K562 (cell line): ENCODE data around the gene SYVN1. TPM values are rescaled to one million over a fixed set of nuclear protein-coding genes. Genes with fewer than 3 reads are reported as not detected.

Experiments used
- ASH1L ChIP-seq: fragments of 450-650 bp; IDR thresholded peaks from 2 replicates; pipeline ENCODE4 v1.6.1; 2018; ENCODE audit warnings: borderline replicate concordance, mild to moderate bottlenecking, low read depth; ENCODE audit not compliant: partially characterized antibody
- CSDE1 ChIP-seq, 2 experiments: fragments of 450-650 bp; IDR thresholded peaks; 2 replicates each; pipeline ENCODE4 v1.6.1; 2016; ENCODE audit warnings: mild to moderate bottlenecking in 1 of 2
- EP400 ChIP-seq: fragments of 450-650 bp; IDR thresholded peaks from 2 replicates; pipeline ENCODE4 v1.6.1; 2017; ENCODE audit warnings: antibody characterized with exemption, mild to moderate bottlenecking, moderate library complexity
- POU5F1 ChIP-seq: fragments of 150-350 bp; IDR thresholded peaks from 2 replicates; pipeline ENCODE4 v1.6.1; 2014; ENCODE audit warnings: borderline replicate concordance, low read length, low read depth, mild to moderate bottlenecking; ENCODE audit not compliant: partially characterized antibody
- SAP30 ChIP-seq: fragments of 200-600 bp; sonication (generic); IDR thresholded peaks from 2 replicates; pipeline ENCODE4 v1.6.1; 2012; ENCODE audit warnings: borderline replicate concordance, low read depth, mild to moderate bottlenecking, moderate library complexity, low read length, control low read depth, inconsistent platforms; ENCODE audit not compliant: insufficient read depth, poor library complexity, severe bottlenecking
- ZNF197 ChIP-seq: fragments of 200-800 bp; sonication (Bioruptor generic); IDR thresholded peaks from 2 replicates; pipeline ENCODE4 v1.6.1; 2016; ENCODE audit warnings: low read depth, missing genetic modification characterization, missing compliant biosample characterization
- ZNF707 ChIP-seq: fragments of 250-450 bp; sonication (Bioruptor Pico); conservative IDR thresholded peaks from 2 replicates; pipeline ENCODE4 v1.8.0; 2022; ENCODE audit warnings: inconsistent platforms, mild to moderate bottlenecking, moderate library complexity
- polyA plus RNA-seq, 8 experiments: library from polyadenylated mRNA; depleted of rRNA in 4 of 8; stranded (reverse) in 5 of 8; unstranded in 3 of 8; fragments of >200 nt; fragmentation: Nextera tagmentation in 2 of 8; fragmentation: Illumina TruSeq in 1 of 8; extraction: Ambion mirVana in 2 of 8; extraction: Trizol in 1 of 8; gene quantifications; 2 replicates each; pipeline versions ENCODE4 v1.2.1 to v1.2.3, GENCODE V29; 2011 to 2014; ENCODE audit warnings: inconsistent platforms in 1 of 8, missing spikeins in 1 of 8
- total RNA-seq, 7 experiments: library from RNA; depleted of rRNA in 6 of 7; stranded (reverse); fragments of >200 nt in 6 of 7; fragmentation: Illumina TruSeq in 2 of 7; extraction: Trizol in 2 of 7; gene quantifications; 2 replicates each; pipeline versions ENCODE4 v1.2.1 to v1.2.3, GENCODE V29; 2011 to 2021; ENCODE audit warnings: low replicate concordance in 1 of 7
- TF ChIP-seq, protein P1 (sequence below), 2 experiments: fragments of 200-800 bp in 1 of 2; sonication (Bioruptor generic) in 1 of 2; sonication (generic) in 1 of 2; formaldehyde crosslinking in 1 of 2; IDR thresholded peaks in 1 of 2; conservative IDR thresholded peaks in 1 of 2; 2 replicates each; pipeline versions ENCODE4 v1.5.0 to v1.6.1; 2016 to 2020; ENCODE audit warnings: missing compliant biosample characterization in 1 of 2, missing genetic modification characterization in 1 of 2, missing genetic modification reagents in 1 of 2
- TF ChIP-seq, protein P2 (sequence below): fragments of 250-450 bp; sonication (Bioruptor Pico); IDR thresholded peaks from 2 replicates; pipeline ENCODE4 v1.4.0; 2020; ENCODE audit warnings: mild to moderate bottlenecking, moderate library complexity
- TF ChIP-seq, protein P3 (sequence below): sonication (generic); formaldehyde crosslinking; IDR thresholded peaks from 2 replicates; pipeline ENCODE4 v1.4.0; 2020; ENCODE audit warnings: mild to moderate bottlenecking, missing genetic modification reagents
- TF ChIP-seq, protein P4 (sequence below), 2 experiments: fragments of 450-650 bp; IDR thresholded peaks; 2 replicates each; pipeline ENCODE4 v1.6.1; 2018; ENCODE audit warnings: mild to moderate bottlenecking in 2 of 2, low read depth in 1 of 2; ENCODE audit not compliant: partially characterized antibody in 2 of 2

The SYVN1 gene
- total and polyA plus RNA-seq, 9 of the 15 experiments (the other 6 are each of a cell fraction or from before 2014, with no cell fraction given): 0.41 to 47.4 (median 9.9) TPM

DNA sequence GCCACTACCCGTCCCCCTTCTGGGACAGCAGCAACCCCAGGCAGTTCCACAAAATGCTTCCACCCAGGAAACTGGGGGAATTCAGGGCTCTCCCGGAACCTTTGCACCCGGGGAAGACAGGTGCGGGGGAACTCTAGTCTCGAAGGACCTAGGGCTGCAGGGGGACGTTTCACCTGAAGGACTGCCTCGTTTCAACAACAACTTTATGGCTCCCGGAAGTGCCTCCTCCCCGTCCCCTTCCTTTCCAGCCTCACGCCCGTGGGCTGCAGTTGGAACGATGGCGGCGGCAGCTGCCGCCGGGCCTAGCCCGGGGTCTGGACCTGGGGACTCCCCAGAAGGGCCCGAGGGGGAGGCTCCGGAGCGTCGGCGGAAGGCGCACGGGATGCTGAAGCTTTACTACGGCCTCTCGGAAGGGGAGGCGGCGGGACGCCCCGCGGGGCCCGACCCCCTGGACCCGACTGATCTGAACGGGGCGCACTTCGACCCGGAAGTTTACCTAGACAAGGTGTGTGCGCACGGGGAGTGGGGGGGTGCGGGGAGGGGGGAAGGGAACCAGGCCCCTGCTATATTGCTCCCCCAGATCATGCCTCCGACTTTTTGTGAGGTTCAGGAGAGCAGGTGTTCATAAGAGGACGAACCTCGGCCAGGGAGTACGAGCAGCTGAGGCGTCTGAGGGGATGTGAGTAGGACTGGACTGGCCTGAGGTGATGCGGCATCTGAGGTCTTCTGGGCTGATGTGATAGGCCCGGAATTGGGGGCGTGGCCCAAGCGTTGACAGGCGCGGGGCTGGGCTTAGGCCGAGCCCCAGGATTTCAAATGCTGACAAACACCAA is 38.1 kb downstream of the SYVN1 start, which contains the start of gene VPS51 (continued):
- TF ChIP-seq, protein P1, sequence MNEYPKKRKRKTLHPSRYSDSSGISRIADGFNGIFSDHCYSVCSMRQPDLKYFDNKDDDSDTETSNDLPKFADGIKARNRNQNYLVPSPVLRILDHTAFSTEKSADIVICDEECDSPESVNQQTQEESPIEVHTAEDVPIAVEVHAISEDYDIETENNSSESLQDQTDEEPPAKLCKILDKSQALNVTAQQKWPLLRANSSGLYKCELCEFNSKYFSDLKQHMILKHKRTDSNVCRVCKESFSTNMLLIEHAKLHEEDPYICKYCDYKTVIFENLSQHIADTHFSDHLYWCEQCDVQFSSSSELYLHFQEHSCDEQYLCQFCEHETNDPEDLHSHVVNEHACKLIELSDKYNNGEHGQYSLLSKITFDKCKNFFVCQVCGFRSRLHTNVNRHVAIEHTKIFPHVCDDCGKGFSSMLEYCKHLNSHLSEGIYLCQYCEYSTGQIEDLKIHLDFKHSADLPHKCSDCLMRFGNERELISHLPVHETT (CRISPR knock-in tag; conservative IDR thresholded peaks at IDR 0.05 in 1 of 2, IDR thresholded peaks at IDR 0.05 in 1 of 2): peak in 1 of 2 experiments; percentile 95; a peak in 3 of 4 replicates
- TF ChIP-seq CSDE1 (IDR thresholded peaks at IDR 0.05): no peak
- peak; percentile 59 for TF ChIP-seq SAP30
- TF ChIP-seq, protein P2, sequence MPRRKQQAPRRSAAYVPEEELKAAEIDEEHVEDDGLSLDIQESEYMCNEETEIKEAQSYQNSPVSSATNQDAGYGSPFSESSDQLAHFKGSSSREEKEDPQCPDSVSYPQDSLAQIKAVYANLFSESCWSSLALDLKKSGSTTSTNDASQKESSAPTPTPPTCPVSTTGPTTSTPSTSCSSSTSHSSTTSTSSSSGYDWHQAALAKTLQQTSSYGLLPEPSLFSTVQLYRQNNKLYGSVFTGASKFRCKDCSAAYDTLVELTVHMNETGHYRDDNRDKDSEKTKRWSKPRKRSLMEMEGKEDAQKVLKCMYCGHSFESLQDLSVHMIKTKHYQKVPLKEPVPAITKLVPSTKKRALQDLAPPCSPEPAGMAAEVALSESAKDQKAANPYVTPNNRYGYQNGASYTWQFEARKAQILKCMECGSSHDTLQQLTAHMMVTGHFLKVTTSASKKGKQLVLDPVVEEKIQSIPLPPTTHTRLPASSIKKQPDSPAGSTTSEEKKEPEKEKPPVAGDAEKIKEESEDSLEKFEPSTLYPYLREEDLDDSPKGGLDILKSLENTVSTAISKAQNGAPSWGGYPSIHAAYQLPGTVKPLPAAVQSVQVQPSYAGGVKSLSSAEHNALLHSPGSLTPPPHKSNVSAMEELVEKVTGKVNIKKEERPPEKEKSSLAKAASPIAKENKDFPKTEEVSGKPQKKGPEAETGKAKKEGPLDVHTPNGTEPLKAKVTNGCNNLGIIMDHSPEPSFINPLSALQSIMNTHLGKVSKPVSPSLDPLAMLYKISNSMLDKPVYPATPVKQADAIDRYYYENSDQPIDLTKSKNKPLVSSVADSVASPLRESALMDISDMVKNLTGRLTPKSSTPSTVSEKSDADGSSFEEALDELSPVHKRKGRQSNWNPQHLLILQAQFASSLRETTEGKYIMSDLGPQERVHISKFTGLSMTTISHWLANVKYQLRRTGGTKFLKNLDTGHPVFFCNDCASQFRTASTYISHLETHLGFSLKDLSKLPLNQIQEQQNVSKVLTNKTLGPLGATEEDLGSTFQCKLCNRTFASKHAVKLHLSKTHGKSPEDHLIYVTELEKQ: no peak; the same call in 1 of the 2 replicates
- no peak for TF ChIP-seq ZNF197
- peak; percentile 92 for TF ChIP-seq EP400
- TF ChIP-seq ZNF707 (CRISPR knock-in tag): peak; percentile 51; the same call in 1 of the 2 replicates
- TF ChIP-seq, protein P3, sequence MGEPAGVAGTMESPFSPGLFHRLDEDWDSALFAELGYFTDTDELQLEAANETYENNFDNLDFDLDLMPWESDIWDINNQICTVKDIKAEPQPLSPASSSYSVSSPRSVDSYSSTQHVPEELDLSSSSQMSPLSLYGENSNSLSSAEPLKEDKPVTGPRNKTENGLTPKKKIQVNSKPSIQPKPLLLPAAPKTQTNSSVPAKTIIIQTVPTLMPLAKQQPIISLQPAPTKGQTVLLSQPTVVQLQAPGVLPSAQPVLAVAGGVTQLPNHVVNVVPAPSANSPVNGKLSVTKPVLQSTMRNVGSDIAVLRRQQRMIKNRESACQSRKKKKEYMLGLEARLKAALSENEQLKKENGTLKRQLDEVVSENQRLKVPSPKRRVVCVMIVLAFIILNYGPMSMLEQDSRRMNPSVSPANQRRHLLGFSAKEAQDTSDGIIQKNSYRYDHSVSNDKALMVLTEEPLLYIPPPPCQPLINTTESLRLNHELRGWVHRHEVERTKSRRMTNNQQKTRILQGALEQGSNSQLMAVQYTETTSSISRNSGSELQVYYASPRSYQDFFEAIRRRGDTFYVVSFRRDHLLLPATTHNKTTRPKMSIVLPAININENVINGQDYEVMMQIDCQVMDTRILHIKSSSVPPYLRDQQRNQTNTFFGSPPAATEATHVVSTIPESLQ (CRISPR knock-in tag): no peak
- TF ChIP-seq, protein P4, sequence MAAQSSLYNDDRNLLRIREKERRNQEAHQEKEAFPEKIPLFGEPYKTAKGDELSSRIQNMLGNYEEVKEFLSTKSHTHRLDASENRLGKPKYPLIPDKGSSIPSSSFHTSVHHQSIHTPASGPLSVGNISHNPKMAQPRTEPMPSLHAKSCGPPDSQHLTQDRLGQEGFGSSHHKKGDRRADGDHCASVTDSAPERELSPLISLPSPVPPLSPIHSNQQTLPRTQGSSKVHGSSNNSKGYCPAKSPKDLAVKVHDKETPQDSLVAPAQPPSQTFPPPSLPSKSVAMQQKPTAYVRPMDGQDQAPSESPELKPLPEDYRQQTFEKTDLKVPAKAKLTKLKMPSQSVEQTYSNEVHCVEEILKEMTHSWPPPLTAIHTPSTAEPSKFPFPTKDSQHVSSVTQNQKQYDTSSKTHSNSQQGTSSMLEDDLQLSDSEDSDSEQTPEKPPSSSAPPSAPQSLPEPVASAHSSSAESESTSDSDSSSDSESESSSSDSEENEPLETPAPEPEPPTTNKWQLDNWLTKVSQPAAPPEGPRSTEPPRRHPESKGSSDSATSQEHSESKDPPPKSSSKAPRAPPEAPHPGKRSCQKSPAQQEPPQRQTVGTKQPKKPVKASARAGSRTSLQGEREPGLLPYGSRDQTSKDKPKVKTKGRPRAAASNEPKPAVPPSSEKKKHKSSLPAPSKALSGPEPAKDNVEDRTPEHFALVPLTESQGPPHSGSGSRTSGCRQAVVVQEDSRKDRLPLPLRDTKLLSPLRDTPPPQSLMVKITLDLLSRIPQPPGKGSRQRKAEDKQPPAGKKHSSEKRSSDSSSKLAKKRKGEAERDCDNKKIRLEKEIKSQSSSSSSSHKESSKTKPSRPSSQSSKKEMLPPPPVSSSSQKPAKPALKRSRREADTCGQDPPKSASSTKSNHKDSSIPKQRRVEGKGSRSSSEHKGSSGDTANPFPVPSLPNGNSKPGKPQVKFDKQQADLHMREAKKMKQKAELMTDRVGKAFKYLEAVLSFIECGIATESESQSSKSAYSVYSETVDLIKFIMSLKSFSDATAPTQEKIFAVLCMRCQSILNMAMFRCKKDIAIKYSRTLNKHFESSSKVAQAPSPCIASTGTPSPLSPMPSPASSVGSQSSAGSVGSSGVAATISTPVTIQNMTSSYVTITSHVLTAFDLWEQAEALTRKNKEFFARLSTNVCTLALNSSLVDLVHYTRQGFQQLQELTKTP (IDR thresholded peaks at IDR 0.05; ENCODE audit: low read depth in 1 of 2, partially characterized antibody in 2 of 2): peak in 1 of 2 experiments; percentile 65
- TF ChIP-seq ASH1L: peak; percentile 34
- TF ChIP-seq POU5F1: peak; percentile 66
